WTC11 (cell line): ENCODE results near the gene RPTOR. TPM values are rescaled to one million over a fixed set of nuclear protein-coding genes. Genes with fewer than 3 reads are reported as not detected.

Experiments
- ATAC-seq: fragments of 200-7000 bp; cut with Tn5 transposase; 2 replicates; pipeline ENCODE4 v1.10.0; 2021; ENCODE audit warnings: mild to moderate bottlenecking, moderate library complexity
- CTCF ChIA-PET: fragments of 300-600 bp; sonication (Branson Sonifier 250); formaldehyde crosslinking; loops from one replicate; lab custom pipeline; 2021; ENCODE audit warnings: antibody characterized with exemption; lab: Charles Lee
- POLR2A ChIA-PET: fragments of 350-600 bp; sonication (Branson Sonifier 250); formaldehyde crosslinking; loops from one replicate; lab custom pipeline; 2021; ENCODE audit warnings: antibody characterized with exemption; lab: Charles Lee
- DNase-seq: peaks from one replicate; pipeline ENCODE4 v3.0.0; 2021; ENCODE audit warnings: low spot score
- H3K27ac Mint-ChIP-seq: 2 replicates; pipeline ENCODE4 v1.8.0; 2021; ENCODE audit warnings: mixed read lengths
- H3K27me3 Mint-ChIP-seq: 2 replicates; pipeline ENCODE4 v1.8.0; 2021; ENCODE audit warnings: low read depth, mild to moderate bottlenecking, moderate library complexity, mixed read lengths
- H3K36me3 Mint-ChIP-seq: 2 replicates; pipeline ENCODE4 v1.8.0; 2021; ENCODE audit warnings: mixed read lengths
- H3K4me1 Mint-ChIP-seq: 2 replicates; pipeline ENCODE4 v1.8.0; 2022; ENCODE audit warnings: mixed read lengths
- H3K4me3 Mint-ChIP-seq: 2 replicates; pipeline ENCODE4 v1.8.0; 2021; ENCODE audit warnings: mild to moderate bottlenecking, moderate library complexity, mixed read lengths
- H3K9me3 Mint-ChIP-seq: 2 replicates; pipeline ENCODE4 v1.8.0; 2021; ENCODE audit warnings: mixed read lengths
- ARID4B ChIP-seq: sonication (generic); formaldehyde crosslinking; IDR thresholded peaks from 2 replicates; pipeline ENCODE4 v1.8.0; 2023; ENCODE audit warnings: missing genetic modification reagents, mild to moderate bottlenecking, borderline replicate concordance
- ATF3 ChIP-seq: sonication (generic); formaldehyde crosslinking; conservative IDR thresholded peaks from 2 replicates; pipeline ENCODE4 v1.8.1; 2022; ENCODE audit warnings: mild to moderate bottlenecking, missing genetic modification reagents
- CTCF ChIP-seq: fragments of 200-600 bp; IDR thresholded peaks from 2 replicates; pipeline ENCODE4 v1.8.0; 2022; ENCODE audit warnings: antibody characterized with exemption
- E2F5 ChIP-seq: sonication (generic); formaldehyde crosslinking; IDR thresholded peaks from 2 replicates; pipeline ENCODE4 v1.8.1; 2022; ENCODE audit warnings: mild to moderate bottlenecking, moderate library complexity, missing genetic modification reagents
- ERG ChIP-seq: fragments of 250-450 bp; sonication (Bioruptor Pico); IDR thresholded peaks from 2 replicates; pipeline ENCODE4 v1.8.0; 2021; ENCODE audit warnings: mild to moderate bottlenecking
- FOXP1 ChIP-seq: sonication (generic); formaldehyde crosslinking; IDR thresholded peaks from 2 replicates; pipeline ENCODE4 v1.8.0; 2022; ENCODE audit warnings: missing genetic modification reagents, mild to moderate bottlenecking, moderate library complexity, borderline replicate concordance
- GRHL2 ChIP-seq: fragments of 250-450 bp; sonication (Bioruptor Pico); IDR thresholded peaks from 2 replicates; pipeline ENCODE4 v1.8.0; 2022; ENCODE audit warnings: mild to moderate bottlenecking, moderate library complexity; ENCODE audit not compliant: insufficient replicate concordance, severe bottlenecking
- JUN ChIP-seq: sonication (generic); formaldehyde crosslinking; IDR thresholded peaks from 2 replicates; pipeline ENCODE4 v1.8.0; 2023; ENCODE audit warnings: mild to moderate bottlenecking, missing genetic modification reagents
- TEAD1 ChIP-seq: sonication (generic); formaldehyde crosslinking; IDR thresholded peaks from 2 replicates; pipeline ENCODE4 v1.8.0; 2022; ENCODE audit warnings: mild to moderate bottlenecking, missing genetic modification reagents
- USF2 ChIP-seq: sonication (generic); formaldehyde crosslinking; IDR thresholded peaks from 2 replicates; pipeline ENCODE4 v1.8.1; 2023; ENCODE audit warnings: mild to moderate bottlenecking, missing genetic modification reagents, moderate library complexity
- ZNF138 ChIP-seq: sonication (generic); formaldehyde crosslinking; conservative IDR thresholded peaks from 2 replicates; pipeline ENCODE4 v1.8.1; 2022; ENCODE audit warnings: mild to moderate bottlenecking, moderate library complexity, missing genetic modification reagents
- ZNF532 ChIP-seq: fragments of 250-450 bp; sonication (Bioruptor Pico); IDR thresholded peaks from 2 replicates; pipeline ENCODE4 v1.9.0; 2021; ENCODE audit warnings: mild to moderate bottlenecking, borderline replicate concordance
- ZNF671 ChIP-seq: fragments of 250-450 bp; sonication (Bioruptor Pico); IDR thresholded peaks from 2 replicates; pipeline ENCODE4 v1.8.0; 2021; ENCODE audit warnings: mild to moderate bottlenecking
- total RNA-seq: library from RNA; stranded (reverse); gene quantifications from 3 replicates; pipeline ENCODE4 v1.2.3, GENCODE V29; 2021

The RPTOR gene
- total RNA-seq, 1 experiment from 2014 or later = 41.0 TPM

GRCh38 chr17:80649200-80649644, 104.6 kb downstream of the RPTOR start (continued):
- TF ChIP-seq ZNF532 = no peak

- no peaks in the 10 kb centered on the region for H3K27me3 Mint-ChIP-seq
- ChIA-PET CTCF (interaction anchor here (0.8 to 3.0 kb wide), 18 partner anchors 11 to 339 kb away, joined by 3 to 34 read pairs (median 4); no protein-coding TSS in a partner anchor), POLR2A (interaction anchor here (0.5 kb wide), 1 partner anchor 234 kb away, joined by 3 read pairs; no protein-coding TSS in a partner anchor)
- H3K4me3 Mint-ChIP-seq = no peak overlapping the region
- H3K27ac Mint-ChIP-seq = peak overlapping the region; percentile 20
- DNase-seq = peak; percentile 77
- ATAC-seq = peak; percentile 89
- no peak for TF ChIP-seq ZNF671 (CRISPR knock-in tag)
- peak; percentile 19; the same call in 1 of the 2 replicates for TF ChIP-seq CTCF
- H3K4me1 Mint-ChIP-seq = peaks cover 43% of the 10 kb centered on the region
- H3K9me3 Mint-ChIP-seq = no peaks in the 10 kb centered on the region
- H3K36me3 Mint-ChIP-seq = no peaks in the 10 kb centered on the region
Observed at GRCh38 chr17:80649672-80650330, 105.2 kb downstream of the RPTOR start.

- H3K27ac Mint-ChIP-seq = no peak overlapping the region
- no peaks in the 10 kb centered on the region for H3K27me3 Mint-ChIP-seq
- ATAC-seq (no peak), DNase-seq (no peak)
- H3K36me3 Mint-ChIP-seq = no peaks in the 10 kb centered on the region
- POLR2A ChIA-PET = no interaction called here
- TF ChIP-seq FOXP1 (CRISPR knock-in tag) (no peak), ZNF138 (CRISPR knock-in tag) (no peak), E2F5 (CRISPR knock-in tag) (no peak), ARID4B (CRISPR knock-in tag) (no peak), GRHL2 (CRISPR knock-in tag) (no peak), TEAD1 (CRISPR knock-in tag) (no peak), ERG (CRISPR knock-in tag) (no peak), JUN (CRISPR knock-in tag) (no peak), USF2 (CRISPR knock-in tag) (no peak), ATF3 (no peak)
- TF ChIP-seq, all 79 proteins: peak for 0
- no peaks in the 10 kb centered on the region for H3K9me3 Mint-ChIP-seq
- no peak overlapping the region for H3K4me3 Mint-ChIP-seq
- peaks cover 43% of the 10 kb centered on the region for H3K4me1 Mint-ChIP-seq
- CTCF ChIA-PET = interaction anchor here (0.6 to 3.0 kb wide), 19 partner anchors 10 to 339 kb away, joined by 3 to 34 read pairs (median 3); no protein-coding TSS in a partner anchor
Observed at GRCh38 chr17:80650331-80650672, 105.7 kb downstream of the RPTOR start.
